HEK293 (cell line): ENCODE measurements around the gene DVL1.

Experiments
- CTCF ChIA-PET: fragments of 350-600 bp; formaldehyde crosslinking; extraction: SDS; loops from one replicate; lab custom pipeline; 2021; ENCODE audit warnings: antibody characterized with exemption; lab: Yijun Ruan, JAX
- POLR2A ChIA-PET: fragments of 300-600 bp; formaldehyde crosslinking; extraction: SDS; loops from one replicate; lab custom pipeline; 2020; ENCODE audit warnings: antibody characterized with exemption, inconsistent platforms; lab: Yijun Ruan, JAX
- H3K27ac ChIP-seq: fragments of 200-500 bp; sonication (Bioruptor generic); 2 replicates; pipeline ENCODE4 v1.5.1; 2014; ENCODE audit warnings: low read depth, low read length, control low read depth, inconsistent platforms; ENCODE audit errors: extremely low read depth
- H3K36me3 ChIP-seq, 2 experiments: fragments of 200-500 bp in 1 of 2; sonication (Bioruptor generic) in 1 of 2; 1 replicate in 1 of 2; 2 replicates in 1 of 2; pipeline ENCODE4 v1.5.1; 2014 to 2017; ENCODE audit warnings: inconsistent platforms in 2 of 2, low read length in 2 of 2; ENCODE audit not compliant: control insufficient read depth in 2 of 2, insufficient read depth in 1 of 2
- H3K4me1 ChIP-seq: fragments of 200-500 bp; sonication (Bioruptor generic); 2 replicates; pipeline ENCODE4 v1.5.1; 2014; ENCODE audit warnings: mild to moderate bottlenecking, low read length, inconsistent platforms; ENCODE audit not compliant: control insufficient read depth, insufficient read depth
- H3K4me3 ChIP-seq: 2 replicates; pipeline ENCODE4 v1.5.1; 2011; ENCODE audit warnings: low read depth, mild to moderate bottlenecking, control low read depth, low read length, moderate library complexity
- H3K9me3 ChIP-seq: fragments of 200-500 bp; sonication (Bioruptor generic); 2 replicates; pipeline ENCODE4 v1.5.1; 2014; ENCODE audit warnings: low read depth, low read length, inconsistent platforms; ENCODE audit not compliant: control insufficient read depth, insufficient read depth
- GLIS1 ChIP-seq: fragments of 450-650 bp; formaldehyde crosslinking; IDR thresholded peaks from 2 replicates; pipeline ENCODE4 v1.5.1; 2016; ENCODE audit warnings: missing biosample characterization, missing genetic modification characterization
- KLF1 ChIP-seq: fragments of 450-650 bp; formaldehyde crosslinking; IDR thresholded peaks from 2 replicates; pipeline ENCODE4 v1.5.1; 2016; ENCODE audit warnings: missing biosample characterization, missing genetic modification characterization
- SP7 ChIP-seq: fragments of 450-650 bp; formaldehyde crosslinking; IDR thresholded peaks from 2 replicates; pipeline ENCODE4 v1.5.1; 2016; ENCODE audit warnings: missing biosample characterization, missing genetic modification characterization
- ZBTB20 ChIP-seq: fragments of 450-650 bp; formaldehyde crosslinking; IDR thresholded peaks from 2 replicates; pipeline ENCODE4 v1.5.1; 2016; ENCODE audit warnings: missing biosample characterization, missing genetic modification characterization
- ZFP69B ChIP-seq: fragments of 450-650 bp; formaldehyde crosslinking; IDR thresholded peaks from 2 replicates; pipeline ENCODE4 v1.5.1; 2016; ENCODE audit warnings: missing biosample characterization, missing genetic modification characterization
- ZNF133 ChIP-seq: fragments of 450-650 bp; formaldehyde crosslinking; IDR thresholded peaks from 2 replicates; pipeline ENCODE4 v1.5.1; 2016; ENCODE audit warnings: missing biosample characterization, missing genetic modification characterization
- ZNF202 ChIP-seq: fragments of 450-650 bp; formaldehyde crosslinking; IDR thresholded peaks from 2 replicates; pipeline ENCODE4 v1.5.1; 2016; ENCODE audit warnings: missing biosample characterization, missing genetic modification characterization, borderline replicate concordance
- ZNF211 ChIP-seq: fragments of 450-650 bp; formaldehyde crosslinking; IDR thresholded peaks from 2 replicates; pipeline ENCODE4 v1.5.1; 2016; ENCODE audit warnings: low read depth, missing biosample characterization, missing genetic modification characterization
- ZNF426 ChIP-seq: fragments of 450-650 bp; formaldehyde crosslinking; IDR thresholded peaks from 2 replicates; pipeline ENCODE4 v1.5.1; 2017; ENCODE audit warnings: missing biosample characterization, missing genetic modification characterization, mild to moderate bottlenecking, inconsistent platforms, moderate library complexity
- ZNF596 ChIP-seq: fragments of 450-650 bp; IDR thresholded peaks from 2 replicates; pipeline ENCODE4 v1.5.0; 2018; ENCODE audit warnings: missing biosample characterization, mild to moderate bottlenecking, missing genetic modification characterization, moderate library complexity
- ZNF600 ChIP-seq: fragments of 450-650 bp; formaldehyde crosslinking; IDR thresholded peaks from 2 replicates; pipeline ENCODE4 v1.5.1; 2016; ENCODE audit warnings: missing biosample characterization, missing genetic modification characterization
- ZNF626 ChIP-seq: fragments of 450-650 bp; sonication (Bioruptor Pico); formaldehyde crosslinking; IDR thresholded peaks from 2 replicates; pipeline ENCODE4 v1.5.1; 2018; ENCODE audit warnings: missing biosample characterization, missing genetic modification characterization, inconsistent platforms
- ZXDB ChIP-seq: fragments of 450-650 bp; formaldehyde crosslinking; IDR thresholded peaks from 2 replicates; pipeline ENCODE4 v1.5.1; 2016; ENCODE audit warnings: missing biosample characterization, missing genetic modification characterization
- TF ChIP-seq, protein P1 (sequence below): fragments of 450-650 bp; formaldehyde crosslinking; IDR thresholded peaks from 2 replicates; pipeline ENCODE4 v1.5.1; 2016; ENCODE audit warnings: missing biosample characterization, missing genetic modification characterization
- TF ChIP-seq, protein P2 (sequence below): fragments of 450-650 bp; formaldehyde crosslinking; IDR thresholded peaks from 2 replicates; pipeline ENCODE4 v1.5.1; 2016; ENCODE audit warnings: missing biosample characterization, missing genetic modification characterization

The DVL1 gene

DNA sequence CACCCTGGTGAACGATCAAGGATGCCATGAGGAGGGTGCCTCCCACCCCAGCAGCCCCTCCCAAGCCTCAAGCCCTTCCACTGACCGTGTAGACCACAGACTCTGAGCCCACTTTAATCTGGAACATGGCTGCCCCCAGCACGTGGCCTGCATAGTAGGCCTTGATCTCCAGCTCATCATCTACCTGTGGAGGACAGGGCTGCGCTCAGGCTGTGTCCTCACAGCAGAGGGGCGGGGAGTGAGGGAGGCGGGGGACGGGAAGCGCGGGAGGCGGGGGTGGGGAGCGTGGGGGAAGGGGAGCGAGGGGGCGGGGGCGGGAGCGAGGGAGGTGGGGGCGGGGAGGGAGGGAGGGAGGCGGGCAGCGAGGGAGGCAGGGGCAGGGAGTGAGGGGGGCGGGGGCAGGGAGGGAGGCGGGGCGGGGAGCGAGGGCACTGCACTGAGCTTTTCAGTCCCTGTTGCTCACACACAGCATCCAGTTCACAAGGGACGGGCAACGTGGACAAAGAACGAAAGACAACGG, 33.7 kb downstream of the DVL1 start:
- TF ChIP-seq ZXDB (tag by site-specific recombination) = no peak
- no peak for TF ChIP-seq ZNF133 (tag by site-specific recombination)
- TF ChIP-seq ZNF211 = no peak
- no peak for TF ChIP-seq ZNF626 (tag by site-specific recombination)
- TF ChIP-seq ZBTB20 (tag by site-specific recombination) = no peak
- Histone ChIP-seq H3K9me3 (no peaks in the 10 kb centered on the region), H3K27ac (no peak overlapping the region), H3K4me1 (peaks cover 17% of the 10 kb centered on the region), H3K36me3 (peaks cover 20 to 83% of the 10 kb centered on the region in 2 experiments), H3K4me3 (no peak overlapping the region)
- ChIA-PET POLR2A (interaction anchor here (0.5 to 1.3 kb wide), 2 partner anchors 14 to 28 kb away, joined by 3 to 4 read pairs; no protein-coding TSS in a partner anchor), CTCF (no interaction called here)

DNA sequence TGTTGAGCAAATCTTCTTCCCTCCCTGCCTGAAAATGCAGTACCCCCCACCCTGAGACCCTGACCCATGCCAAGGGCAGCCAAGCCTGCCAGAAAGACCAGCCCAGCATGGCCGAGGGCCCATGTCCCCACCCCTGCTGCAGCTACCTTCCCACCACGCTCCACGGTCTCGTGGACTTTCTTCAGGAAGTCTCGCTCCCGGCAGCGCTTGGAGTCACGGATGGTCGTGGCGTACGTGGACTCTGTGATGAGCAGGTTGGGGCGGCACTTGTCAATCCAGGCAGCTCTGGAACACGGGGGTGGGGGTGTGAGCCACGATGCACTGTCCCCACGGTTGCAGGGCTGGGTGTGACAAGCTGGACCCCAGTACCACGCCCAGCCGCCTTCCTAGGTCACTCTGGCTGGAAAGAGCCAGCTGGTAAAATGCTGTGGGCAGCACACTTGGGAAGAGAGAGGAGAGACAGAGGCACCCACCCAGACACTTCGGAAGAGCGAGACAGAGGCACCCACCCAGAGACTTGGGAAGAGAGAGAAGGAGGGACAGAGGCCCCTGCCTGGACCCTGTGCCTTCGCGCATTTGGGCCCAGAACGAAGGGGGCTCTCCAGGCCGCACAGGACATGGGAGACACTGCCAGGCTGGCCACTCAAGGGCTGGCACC, 34.4 kb downstream of the DVL1 start:
- peaks cover 20 to 83% of the 10 kb centered on the region in 2 experiments for H3K36me3 ChIP-seq
- TF ChIP-seq SP7 (tag by site-specific recombination) (no peak), KLF1 (tag by site-specific recombination) (peak; percentile 46; the same call in 1 of the 2 replicates), ZNF600 (tag by site-specific recombination) (0 out of 2 replicates have a peak, but pooled peaks have one; percentile 17), ZNF596 (tag by site-specific recombination) (0 out of 2 replicates have a peak, but pooled peaks have one; percentile 34), ZNF202 (tag by site-specific recombination) (no peak)
- TF ChIP-seq, all 188 proteins: peak for 3
- POLR2A ChIA-PET = interaction anchor here (0.5 to 1.3 kb wide), 2 partner anchors 13 to 29 kb away, joined by 3 to 4 read pairs; no protein-coding TSS in a partner anchor
- Histone ChIP-seq H3K27ac (no peak overlapping the region), H3K4me3 (no peak overlapping the region), H3K9me3 (no peaks in the 10 kb centered on the region), H3K4me1 (peaks cover 17% of the 10 kb centered on the region)
- CTCF ChIA-PET = no interaction called here

DNA sequence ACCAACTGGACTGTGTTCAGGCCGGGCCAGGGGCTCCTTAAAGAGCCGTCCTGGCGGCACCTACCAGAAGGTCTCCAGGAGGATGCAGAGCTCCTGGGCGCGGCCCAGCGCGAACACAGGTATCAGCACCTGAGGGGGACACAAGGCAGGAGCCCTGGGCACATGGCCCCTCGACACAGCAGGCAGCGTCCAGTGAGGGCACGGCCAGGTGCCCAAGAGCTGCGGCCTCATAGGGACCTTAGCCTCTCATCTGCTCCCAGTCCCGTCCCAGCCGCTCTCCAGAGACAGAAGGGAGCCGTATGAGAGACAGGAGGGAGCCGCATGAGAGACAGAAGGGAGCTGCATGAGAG, 35.0 kb downstream of the DVL1 start:
- H3K27ac ChIP-seq = no peak overlapping the region
- TF ChIP-seq, protein P1, sequence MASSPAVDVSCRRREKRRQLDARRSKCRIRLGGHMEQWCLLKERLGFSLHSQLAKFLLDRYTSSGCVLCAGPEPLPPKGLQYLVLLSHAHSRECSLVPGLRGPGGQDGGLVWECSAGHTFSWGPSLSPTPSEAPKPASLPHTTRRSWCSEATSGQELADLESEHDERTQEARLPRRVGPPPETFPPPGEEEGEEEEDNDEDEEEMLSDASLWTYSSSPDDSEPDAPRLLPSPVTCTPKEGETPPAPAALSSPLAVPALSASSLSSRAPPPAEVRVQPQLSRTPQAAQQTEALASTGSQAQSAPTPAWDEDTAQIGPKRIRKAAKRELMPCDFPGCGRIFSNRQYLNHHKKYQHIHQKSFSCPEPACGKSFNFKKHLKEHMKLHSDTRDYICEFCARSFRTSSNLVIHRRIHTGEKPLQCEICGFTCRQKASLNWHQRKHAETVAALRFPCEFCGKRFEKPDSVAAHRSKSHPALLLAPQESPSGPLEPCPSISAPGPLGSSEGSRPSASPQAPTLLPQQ (tag by site-specific recombination) = no peak
- no peak for TF ChIP-seq ZNF426
- TF ChIP-seq GLIS1 (tag by site-specific recombination) = no peak
- TF ChIP-seq, protein P2, sequence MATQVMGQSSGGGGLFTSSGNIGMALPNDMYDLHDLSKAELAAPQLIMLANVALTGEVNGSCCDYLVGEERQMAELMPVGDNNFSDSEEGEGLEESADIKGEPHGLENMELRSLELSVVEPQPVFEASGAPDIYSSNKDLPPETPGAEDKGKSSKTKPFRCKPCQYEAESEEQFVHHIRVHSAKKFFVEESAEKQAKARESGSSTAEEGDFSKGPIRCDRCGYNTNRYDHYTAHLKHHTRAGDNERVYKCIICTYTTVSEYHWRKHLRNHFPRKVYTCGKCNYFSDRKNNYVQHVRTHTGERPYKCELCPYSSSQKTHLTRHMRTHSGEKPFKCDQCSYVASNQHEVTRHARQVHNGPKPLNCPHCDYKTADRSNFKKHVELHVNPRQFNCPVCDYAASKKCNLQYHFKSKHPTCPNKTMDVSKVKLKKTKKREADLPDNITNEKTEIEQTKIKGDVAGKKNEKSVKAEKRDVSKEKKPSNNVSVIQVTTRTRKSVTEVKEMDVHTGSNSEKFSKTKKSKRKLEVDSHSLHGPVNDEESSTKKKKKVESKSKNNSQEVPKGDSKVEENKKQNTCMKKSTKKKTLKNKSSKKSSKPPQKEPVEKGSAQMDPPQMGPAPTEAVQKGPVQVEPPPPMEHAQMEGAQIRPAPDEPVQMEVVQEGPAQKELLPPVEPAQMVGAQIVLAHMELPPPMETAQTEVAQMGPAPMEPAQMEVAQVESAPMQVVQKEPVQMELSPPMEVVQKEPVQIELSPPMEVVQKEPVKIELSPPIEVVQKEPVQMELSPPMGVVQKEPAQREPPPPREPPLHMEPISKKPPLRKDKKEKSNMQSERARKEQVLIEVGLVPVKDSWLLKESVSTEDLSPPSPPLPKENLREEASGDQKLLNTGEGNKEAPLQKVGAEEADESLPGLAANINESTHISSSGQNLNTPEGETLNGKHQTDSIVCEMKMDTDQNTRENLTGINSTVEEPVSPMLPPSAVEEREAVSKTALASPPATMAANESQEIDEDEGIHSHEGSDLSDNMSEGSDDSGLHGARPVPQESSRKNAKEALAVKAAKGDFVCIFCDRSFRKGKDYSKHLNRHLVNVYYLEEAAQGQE = no peak
- no peak for TF ChIP-seq ZFP69B (tag by site-specific recombination)
- TF ChIP-seq, all 188 proteins: peak for 0
- Histone ChIP-seq H3K9me3 (no peaks in the 10 kb centered on the region), H3K4me1 (peaks cover 16% of the 10 kb centered on the region), H3K36me3 (peaks cover 20 to 83% of the 10 kb centered on the region in 2 experiments), H3K4me3 (no peak overlapping the region)
- ChIA-PET CTCF (no interaction called here), POLR2A (no interaction called here)
